ENCODE data around the gene RHOT2. TPM values are rescaled to one million over a fixed set of nuclear protein-coding genes. Genes with fewer than 3 reads are reported as not detected.

Gene RHOT2
- total and polyA plus RNA-seq, 9 of the 15 experiments (the other 6 are each of a cell fraction or from before 2014, with no cell fraction given): 5.0 to 373 (median 112) TPM

- TF ChIP-seq HOMEZ (CRISPR knock-in tag; IDR thresholded peaks at IDR 0.05): no peak
- TF ChIP-seq LEF1 (IDR thresholded peaks at IDR 0.05): peak; percentile 47
- TF ChIP-seq MTA3 (IDR thresholded peaks at IDR 0.05; ENCODE audit: borderline replicate concordance): peak; percentile 92
- 0 out of 2 replicates have a peak, but pooled peaks have one; percentile 45 for TF ChIP-seq HBP1 (CRISPR knock-in tag; IDR thresholded peaks at IDR 0.05)
- TF ChIP-seq ZBTB12 (CRISPR knock-in tag; IDR thresholded peaks at IDR 0.05): no peak
- TF ChIP-seq NR2C2 (CRISPR knock-in tag; IDR thresholded peaks at IDR 0.05): no peak; the same call in 1 of the 2 replicates
- no peak for TF ChIP-seq NR2C2 (tag; IDR thresholded peaks at IDR 0.05)
- no peak for TF ChIP-seq ILF3 (IDR thresholded peaks at IDR 0.05; ENCODE audit: borderline replicate concordance)
- no peak for TF ChIP-seq ZNF217 (CRISPR knock-in tag; IDR thresholded peaks at IDR 0.05)
- peak; percentile 50; the same call in 1 of the 2 replicates for TF ChIP-seq ZBTB9 (CRISPR knock-in tag; IDR thresholded peaks at IDR 0.05)
- peak; percentile 32 for TF ChIP-seq SPI1 (IDR thresholded peaks at IDR 0.05; ENCODE audit: borderline replicate concordance, low read depth, low read length)
- TF ChIP-seq RBM22 (IDR thresholded peaks at IDR 0.05; ENCODE audit: low read depth, low read length, poor library complexity, severe bottlenecking): peak; percentile 77
- no peak for TF ChIP-seq HNRNPLL (IDR thresholded peaks at IDR 0.05; ENCODE audit: low read depth, low read length, poor library complexity, severe bottlenecking)
- TF ChIP-seq LCOR (CRISPR knock-in tag; IDR thresholded peaks at IDR 0.05): no peak
- no peak for TF ChIP-seq ZC3H8 (IDR thresholded peaks at IDR 0.05)
- TF ChIP-seq POLR2A (conservative IDR thresholded peaks at IDR 0.05): peak; percentile 77
- TF ChIP-seq RBM17 (IDR thresholded peaks at IDR 0.05; ENCODE audit: borderline replicate concordance, low read depth, low read length): no peak
- TF ChIP-seq PBX2 (CRISPR knock-in tag; IDR thresholded peaks at IDR 0.05; ENCODE audit: low read depth): no peak
- TF ChIP-seq PBX2 (tag; conservative IDR thresholded peaks at IDR 0.05; ENCODE audit: low read depth): no peak
- no peak for TF ChIP-seq ZNF174 (CRISPR knock-in tag; IDR thresholded peaks at IDR 0.05)
Observed at GRCh38 chr16:674968-675883, 7.3 kb downstream of the RHOT2 start, which contains the start of gene RHBDL1 (continued).

All from K562 (cell line).